Measurements from ENCODE around the gene PDE11A. TPM values are rescaled to one million over a fixed set of nuclear protein-coding genes. Genes with fewer than 3 reads are reported as not detected.

The PDE11A gene
- total and polyA plus RNA-seq, 2 of the 13 experiments (the other 11 are each of a cell fraction or from before 2014, with no cell fraction given) = 1.2 to 1.7 TPM

DNA sequence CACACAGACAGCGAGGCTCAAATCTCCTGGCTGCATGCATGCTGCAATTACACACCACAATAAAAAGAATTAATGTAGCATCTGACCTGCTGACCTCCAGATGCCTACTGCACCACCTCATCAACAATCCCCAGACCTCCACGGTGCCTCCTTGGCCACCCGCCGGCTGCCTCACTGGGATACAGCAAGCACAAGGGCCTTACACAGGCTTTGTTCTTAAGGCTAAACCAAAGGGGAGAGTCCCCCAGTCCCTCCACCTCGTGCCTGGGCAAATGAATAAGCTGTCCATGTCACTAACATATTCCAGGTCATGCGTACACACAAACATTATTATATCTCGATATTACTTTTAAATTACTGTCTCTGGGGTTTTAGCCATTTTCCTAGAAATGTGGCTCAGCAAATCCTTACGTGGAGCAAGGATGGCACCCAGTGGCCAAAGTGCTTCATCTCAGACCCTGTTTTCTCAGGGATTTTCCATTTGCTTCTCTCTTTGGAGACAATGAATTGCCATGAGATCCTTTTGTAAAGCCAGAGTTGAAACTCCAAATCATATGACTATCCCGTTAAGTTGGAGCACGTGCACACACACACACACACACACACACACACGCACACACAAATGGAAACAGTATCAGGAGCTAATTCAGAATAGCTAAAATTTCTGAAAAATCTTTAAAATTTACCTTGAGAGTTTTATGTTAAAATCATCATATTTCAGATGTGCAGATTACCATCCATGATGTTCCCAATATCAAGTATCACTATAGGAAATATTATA, 313.8 kb downstream of the PDE11A start (continued):
- TF ChIP-seq CREB3 (CRISPR knock-in tag; IDR thresholded peaks at IDR 0.05) (no peak), GFI1 (CRISPR knock-in tag; IDR thresholded peaks at IDR 0.05; ENCODE audit: borderline replicate concordance) (no peak), PREB (CRISPR knock-in tag; IDR thresholded peaks at IDR 0.05) (no peak), KAT2B (IDR thresholded peaks at IDR 0.05; ENCODE audit: borderline replicate concordance, low read depth, low read length) (no peak), REST (IDR thresholded peaks at IDR 0.05; ENCODE audit: borderline replicate concordance in 1 of 2, low read depth in 1 of 2, low read length in 2 of 2) (no peak), RAD21 (CRISPR knock-in tag; IDR thresholded peaks at IDR 0.05) (peak; percentile 51; the same call in 1 of the 2 replicates), KLF9 (CRISPR knock-in tag; IDR thresholded peaks at IDR 0.05; ENCODE audit: low read depth) (no peak), ZNF232 (CRISPR knock-in tag; IDR thresholded peaks at IDR 0.05; ENCODE audit: borderline replicate concordance) (no peak), STAG1 (CRISPR knock-in tag; IDR thresholded peaks at IDR 0.05) (peak; percentile 80), ZNF3 (CRISPR knock-in tag; IDR thresholded peaks at IDR 0.05) (no peak), ZNF280B (CRISPR knock-in tag; IDR thresholded peaks at IDR 0.05; ENCODE audit: borderline replicate concordance) (no peak), ZNF75D (CRISPR knock-in tag; IDR thresholded peaks at IDR 0.05; ENCODE audit: borderline replicate concordance) (no peak), ZNF512 (CRISPR knock-in tag; IDR thresholded peaks at IDR 0.05) (no peak), ZFP41 (CRISPR knock-in tag; IDR thresholded peaks at IDR 0.05; ENCODE audit: borderline replicate concordance) (no peak), FOXJ3 (CRISPR knock-in tag; IDR thresholded peaks at IDR 0.05; ENCODE audit: borderline replicate concordance) (no peak), ADNP (CRISPR knock-in tag; IDR thresholded peaks at IDR 0.05) (no peak), NFE2L2 (IDR thresholded peaks at IDR 0.05; ENCODE audit: low read length) (no peak)
- TF ChIP-seq, protein P1, sequence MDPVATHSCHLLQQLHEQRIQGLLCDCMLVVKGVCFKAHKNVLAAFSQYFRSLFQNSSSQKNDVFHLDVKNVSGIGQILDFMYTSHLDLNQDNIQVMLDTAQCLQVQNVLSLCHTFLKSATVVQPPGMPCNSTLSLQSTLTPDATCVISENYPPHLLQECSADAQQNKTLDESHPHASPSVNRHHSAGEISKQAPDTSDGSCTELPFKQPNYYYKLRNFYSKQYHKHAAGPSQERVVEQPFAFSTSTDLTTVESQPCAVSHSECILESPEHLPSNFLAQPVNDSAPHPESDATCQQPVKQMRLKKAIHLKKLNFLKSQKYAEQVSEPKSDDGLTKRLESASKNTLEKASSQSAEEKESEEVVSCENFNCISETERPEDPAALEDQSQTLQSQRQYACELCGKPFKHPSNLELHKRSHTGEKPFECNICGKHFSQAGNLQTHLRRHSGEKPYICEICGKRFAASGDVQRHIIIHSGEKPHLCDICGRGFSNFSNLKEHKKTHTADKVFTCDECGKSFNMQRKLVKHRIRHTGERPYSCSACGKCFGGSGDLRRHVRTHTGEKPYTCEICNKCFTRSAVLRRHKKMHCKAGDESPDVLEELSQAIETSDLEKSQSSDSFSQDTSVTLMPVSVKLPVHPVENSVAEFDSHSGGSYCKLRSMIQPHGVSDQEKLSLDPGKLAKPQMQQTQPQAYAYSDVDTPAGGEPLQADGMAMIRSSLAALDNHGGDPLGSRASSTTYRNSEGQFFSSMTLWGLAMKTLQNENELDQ (CRISPR knock-in tag; IDR thresholded peaks at IDR 0.05; ENCODE audit: borderline replicate concordance) = no peak
